ENCODE results near the gene NAA25.

Gene NAA25

GRCh38 chr12:112108202-112109079 lies at the start of gene NAA25:
TSS of gene NAA25 (minus strand) at chr12:112108783. CDS start at chr12:112108773, 10 bp downstream.
- peak; percentile 96 for DNase-seq (ENCODE audit: low spot score)

GRCh38 chr12:112153893-112154219 lies 45.3 kb upstream of the NAA25 start:
- no peak for DNase-seq (ENCODE audit: low spot score)

GRCh38 chr12:112153181-112153892 lies 44.8 kb upstream of the NAA25 start:
- no peak for DNase-seq (ENCODE audit: low spot score)

- no peak for DNase-seq (ENCODE audit: low spot score)
These were observed 43.4 kb upstream of the NAA25 start for GRCh38 chr12:112151766-112152541.

- peak; percentile 9 for DNase-seq (ENCODE audit: low spot score)
These were observed 41.0 kb upstream of the NAA25 start for GRCh38 chr12:112149596-112149995.

- DNase-seq (ENCODE audit: low spot score): peak; percentile 46
These were observed 39.5 kb upstream of the NAA25 start for GRCh38 chr12:112148031-112148513.

GRCh38 chr12:112146123-112146522 lies 37.5 kb upstream of the NAA25 start:
- DNase-seq (ENCODE audit: low spot score): no peak

- DNase-seq (ENCODE audit: low spot score): no peak
These were observed 32.1 kb upstream of the NAA25 start for GRCh38 chr12:112140728-112141127.

GRCh38 chr12:112134731-112135130 lies 26.1 kb upstream of the NAA25 start:
- DNase-seq (ENCODE audit: low spot score): no peak

GRCh38 chr12:112133418-112133817 lies 24.8 kb upstream of the NAA25 start:
- DNase-seq (ENCODE audit: low spot score): no peak

- no peak for DNase-seq (ENCODE audit: low spot score)
These were observed 23.1 kb upstream of the NAA25 start for GRCh38 chr12:112131686-112132085.

- DNase-seq (ENCODE audit: low spot score): no peak
These were observed 21.9 kb upstream of the NAA25 start for GRCh38 chr12:112130441-112130998.

GRCh38 chr12:112126911-112127310 lies 18.3 kb upstream of the NAA25 start:
- no peak for DNase-seq (ENCODE audit: low spot score)

GRCh38 chr12:112126000-112126438 lies 17.4 kb upstream of the NAA25 start:
- no peak for DNase-seq (ENCODE audit: low spot score)

- DNase-seq (ENCODE audit: low spot score): peak; percentile 99
These were observed 16.8 kb upstream of the NAA25 start, which contains the start of gene TRAFD1 for GRCh38 chr12:112125250-112125999. TSS of gene TRAFD1 (plus strand) at chr12:112125560. CDS start at chr12:112130523, 4,963 bp downstream.

GRCh38 chr12:112124918-112125249 lies 16.3 kb upstream of the NAA25 start:
- DNase-seq (ENCODE audit: low spot score): no peak

- no peak for DNase-seq (ENCODE audit: low spot score)
These were observed 14.5 kb upstream of the NAA25 start for GRCh38 chr12:112122823-112123690.

- peak; percentile 63 for DNase-seq (ENCODE audit: low spot score)
These were observed 13.4 kb upstream of the NAA25 start for GRCh38 chr12:112121780-112122565.

GRCh38 chr12:112117685-112118084 lies 9.1 kb upstream of the NAA25 start:
- DNase-seq (ENCODE audit: low spot score): no peak

Data from AG20443 (cell line).